Superior temporal gyrus (tissue), 1 donor: Measurements from ENCODE around the gene ATG10.
"Not testable (repeated sequence)": the region's sequence is repeated elsewhere in the genome, so short reads cannot be mapped to it uniquely, and the experiment has no call there.

ENCODE experiments used
- DNase-seq: peaks from one replicate; pipeline ENCODE4 v3.0.0-alpha.2; 2016; ENCODE audit errors: extremely low spot score

The ATG10 gene

GRCh38 chr5:82129723-82130285 lies 158.0 kb downstream of the ATG10 start:
- no peak for DNase-seq

GRCh38 chr5:82130602-82131001 lies 158.8 kb downstream of the ATG10 start:
- no peak for DNase-seq

GRCh38 chr5:82137205-82137604 lies 165.4 kb downstream of the ATG10 start:
- DNase-seq, result no peak

- not testable (repeated sequence) for DNase-seq
These were observed 168.0 kb downstream of the ATG10 start for GRCh38 chr5:82139837-82140236.

GRCh38 chr5:82142217-82142841 lies 170.5 kb downstream of the ATG10 start:
- DNase-seq, result no peak

- no peak for DNase-seq
These were observed 171.2 kb downstream of the ATG10 start for GRCh38 chr5:82142928-82143577.

GRCh38 chr5:82147860-82148573 lies 176.2 kb downstream of the ATG10 start:
- DNase-seq, result no peak

- no peak for DNase-seq
These were observed 177.6 kb downstream of the ATG10 start for GRCh38 chr5:82149434-82149833.

- peak; percentile 43 for DNase-seq
These were observed 178.7 kb downstream of the ATG10 start for GRCh38 chr5:82150559-82150958.

- no peak for DNase-seq
These were observed 179.4 kb downstream of the ATG10 start for GRCh38 chr5:82151204-82151603.

- no peak for DNase-seq
These were observed 179.8 kb downstream of the ATG10 start for GRCh38 chr5:82151662-82152061.

- DNase-seq, result no peak
These were observed 181.2 kb downstream of the ATG10 start for GRCh38 chr5:82152978-82153481.

- no peak for DNase-seq
These were observed 183.0 kb downstream of the ATG10 start for GRCh38 chr5:82154776-82155175.

- no peak for DNase-seq
These were observed 183.5 kb downstream of the ATG10 start for GRCh38 chr5:82155305-82155704.

- DNase-seq, result no peak
These were observed 185.1 kb downstream of the ATG10 start for GRCh38 chr5:82156874-82157273.

GRCh38 chr5:82158755-82159413 lies 187.1 kb downstream of the ATG10 start:
- no peak for DNase-seq

- DNase-seq, result no peak
These were observed 189.1 kb downstream of the ATG10 start for GRCh38 chr5:82160948-82161347.

GRCh38 chr5:82162573-82162972 lies 190.8 kb downstream of the ATG10 start:
- no peak for DNase-seq

- DNase-seq, result peak; percentile 22
These were observed 191.8 kb downstream of the ATG10 start for GRCh38 chr5:82163452-82164175.

- peak; percentile 43 for DNase-seq
These were observed 192.6 kb downstream of the ATG10 start for GRCh38 chr5:82164176-82164976.
